IMR-90 (cell line): ENCODE data around the gene RPH3AL. TPM values are rescaled to one million over a fixed set of nuclear protein-coding genes. Genes with fewer than 3 reads are reported as not detected.

Experiments used
- ATAC-seq: fragments of 200-7000 bp; cut with Tn5 transposase; 2 replicates; pipeline ENCODE4 v1.9.1; 2020; ENCODE audit warnings: low read depth, mild to moderate bottlenecking, moderate library complexity
- BruUV-seq: library from RNA; stranded (reverse); fragments of 400-500 nt; replicated peaks from 2 replicates; lab custom pipeline; 2021; lab: Mats Ljungman, UMichigan
- CTCF ChIA-PET: fragments of 300-600 bp; formaldehyde crosslinking; extraction: SDS; loops from one replicate; lab custom pipeline; 2021; ENCODE audit warnings: antibody characterized with exemption; lab: Yijun Ruan, JAX
- POLR2A ChIA-PET: fragments of 300-600 bp; sonication (Branson Sonifier 250); formaldehyde crosslinking; loops from one replicate; lab custom pipeline; 2022; ENCODE audit warnings: antibody characterized with exemption; ENCODE audit not compliant: unreplicated experiment; lab: Charles Lee
- DNase-seq: peaks from one replicate; pipeline ENCODE4 v3.0.0; 2013
- H2AFZ ChIP-seq: replicated peaks from 2 replicates; pipeline ENCODE3; 2013; ENCODE audit warnings: low read length, mild to moderate bottlenecking; ENCODE audit not compliant: poor library complexity
- H2AK5ac ChIP-seq: 2 replicates; pipeline ENCODE4 v1.6.1; 2013; ENCODE audit warnings: low read depth, low read length, inconsistent platforms
- H2AK9ac ChIP-seq: replicated peaks from 2 replicates; pipeline ENCODE3; 2013; ENCODE audit warnings: mild to moderate bottlenecking, low read depth, low read length, moderate library complexity; ENCODE audit not compliant: poor library complexity
- H2BK120ac ChIP-seq: 2 replicates; pipeline ENCODE4 v1.6.1; 2013; ENCODE audit warnings: low read depth, low read length, inconsistent platforms
- H2BK15ac ChIP-seq: 3 replicates; pipeline ENCODE4 v1.6.1; 2013; ENCODE audit warnings: low read depth, low read length, inconsistent platforms
- H2BK20ac ChIP-seq: 2 replicates; pipeline ENCODE4 v1.6.1; 2013; ENCODE audit warnings: low read depth, mild to moderate bottlenecking, inconsistent platforms, low read length, moderate library complexity
- H2BK5ac ChIP-seq: 2 replicates; pipeline ENCODE4 v1.6.1; 2013; ENCODE audit warnings: mild to moderate bottlenecking, low read depth, low read length, inconsistent platforms; ENCODE audit not compliant: poor library complexity, severe bottlenecking
- H3K14ac ChIP-seq: replicated peaks from 2 replicates; pipeline ENCODE4 v1.6.1; 2013; ENCODE audit warnings: low read depth, low read length, inconsistent platforms
- H3K18ac ChIP-seq: 2 replicates; pipeline ENCODE4 v1.6.1; 2013; ENCODE audit warnings: low read depth, low read length, control low read depth
- H3K23ac ChIP-seq: 2 replicates; pipeline ENCODE4 v1.6.1; 2013; ENCODE audit warnings: low read depth, low read length, inconsistent platforms
- H3K27ac ChIP-seq: 2 replicates; pipeline ENCODE4 v1.5.1; 2013; ENCODE audit warnings: mild to moderate bottlenecking, control low read depth, low read length; ENCODE audit not compliant: insufficient read depth
- H3K27me3 ChIP-seq: 2 replicates; pipeline ENCODE4 v1.6.1; 2013; ENCODE audit warnings: low read length; ENCODE audit not compliant: control insufficient read depth, insufficient read depth
- H3K36me3 ChIP-seq: 2 replicates; pipeline ENCODE4 v1.6.1; 2013; ENCODE audit warnings: low read length, mixed read lengths; ENCODE audit not compliant: control insufficient read depth, insufficient read depth
- H3K4ac ChIP-seq: 2 replicates; pipeline ENCODE4 v1.6.1; 2013; ENCODE audit warnings: low read depth, low read length, inconsistent platforms
- H3K4me1 ChIP-seq: 2 replicates; pipeline ENCODE4 v1.6.1; 2013; ENCODE audit warnings: low read length, mixed read lengths; ENCODE audit not compliant: control insufficient read depth, insufficient read depth
- H3K4me2 ChIP-seq: 2 replicates; pipeline ENCODE4 v1.6.1; 2013; ENCODE audit warnings: low read depth, mild to moderate bottlenecking, control low read depth, low read length, moderate library complexity
- H3K4me3 ChIP-seq: 2 replicates; pipeline ENCODE4 v1.5.1; 2013; ENCODE audit warnings: low read depth, mild to moderate bottlenecking, control low read depth, low read length, moderate library complexity; ENCODE audit not compliant: insufficient read depth
- H3K56ac ChIP-seq: 2 replicates; pipeline ENCODE4 v1.6.1; 2013; ENCODE audit warnings: low read length, inconsistent platforms; ENCODE audit not compliant: insufficient read depth; ENCODE audit errors: extremely low read depth
- H3K79me1 ChIP-seq, 2 experiments: 2 replicates each; pipeline ENCODE4 v1.6.1; 2013; ENCODE audit warnings: low read length in 2 of 2, inconsistent platforms in 1 of 2, low read depth in 1 of 2
- H3K9ac ChIP-seq: 2 replicates; pipeline ENCODE4 v1.6.1; 2013; ENCODE audit warnings: low read depth, low read length, control low read depth
- H3K9me1 ChIP-seq: 2 replicates; pipeline ENCODE4 v1.6.1; 2013; ENCODE audit warnings: low read length, inconsistent platforms; ENCODE audit not compliant: insufficient read depth
- H3K9me3 ChIP-seq: 2 replicates; pipeline ENCODE4 v1.6.1; 2013; ENCODE audit warnings: low read length; ENCODE audit not compliant: control insufficient read depth, insufficient read depth
- H4K20me1 ChIP-seq: 2 replicates; pipeline ENCODE4 v1.6.1; 2013; ENCODE audit warnings: low read length, inconsistent platforms; ENCODE audit not compliant: insufficient read depth
- H4K5ac ChIP-seq: 2 replicates; pipeline ENCODE4 v1.6.1; 2013; ENCODE audit warnings: mild to moderate bottlenecking, low read depth, low read length, control low read depth
- H4K8ac ChIP-seq, 2 experiments: 2 replicates each; pipeline ENCODE4 v1.6.1; 2013; ENCODE audit warnings: low read depth in 2 of 2, low read length in 2 of 2, control low read depth in 1 of 2, inconsistent platforms in 1 of 2
- H4K91ac ChIP-seq: 2 replicates; pipeline ENCODE4 v1.6.1; 2013; ENCODE audit warnings: low read depth, low read length, inconsistent platforms; ENCODE audit not compliant: insufficient read depth
- FOS ChIP-seq: fragments of 150-350 bp; IDR thresholded peaks from 2 replicates; pipeline ENCODE4 v1.6.1; 2016; ENCODE audit warnings: low read depth, low read length
- NFE2L2 ChIP-seq: fragments of 150-350 bp; IDR thresholded peaks from 2 replicates; pipeline ENCODE4 v1.6.1; 2016; ENCODE audit warnings: low read depth, mild to moderate bottlenecking, low read length
- WGBS, 2 experiments: methylation state at CpG; one replicate each; pipeline versions ENCODE4 v1.1.5 to v1.1.7; 2013; ENCODE audit warnings: missing lambda C conversion rate in 2 of 2; ENCODE audit not compliant: insufficient read length in 1 of 2; ENCODE audit errors: extremely low coverage in 2 of 2; 5-methylcytosine and 5-hydroxymethylcytosine counted together
- dilution Hi-C: fragments of 300-500 bp; cut with HindIII; formaldehyde crosslinking; loops from one replicate; pipeline ENCODE4 v1.14.3; 2018; ENCODE audit warnings: low sequenced_read_pairs; ENCODE audit not compliant: unreplicated experiment
- in situ Hi-C: fragments of 300-500 bp; cut with MboI; formaldehyde crosslinking; loops from 3 replicates; pipeline ENCODE4 v1.14.3; 2019; ENCODE audit warnings: low sequenced_read_pairs, inconsistent platforms, mixed read lengths
- intact Hi-C: fragments of 100-400 bp; cut with micrococcal nuclease; formaldehyde crosslinking; loops from 2 replicates; pipeline ENCODE4 v1.10.0; 2022
- polyA plus RNA-seq, 3 experiments: library from polyadenylated mRNA; depleted of rRNA; stranded (reverse); fragments of >200 nt; gene quantifications; 2 replicates each; pipeline ENCODE4 v1.2.3, GENCODE V29; 2012; ENCODE audit warnings: low replicate concordance in 1 of 3
- total RNA-seq: library from RNA; depleted of rRNA; stranded (reverse); fragments of >200 nt; gene quantifications from 2 replicates; pipeline ENCODE4 v1.2.3, GENCODE V29; 2012

RPH3AL gene
- total and polyA plus RNA-seq, 2 of the 4 experiments (the other 2 are of a cell fraction) = 1.8 to 2.5 TPM

DNA sequence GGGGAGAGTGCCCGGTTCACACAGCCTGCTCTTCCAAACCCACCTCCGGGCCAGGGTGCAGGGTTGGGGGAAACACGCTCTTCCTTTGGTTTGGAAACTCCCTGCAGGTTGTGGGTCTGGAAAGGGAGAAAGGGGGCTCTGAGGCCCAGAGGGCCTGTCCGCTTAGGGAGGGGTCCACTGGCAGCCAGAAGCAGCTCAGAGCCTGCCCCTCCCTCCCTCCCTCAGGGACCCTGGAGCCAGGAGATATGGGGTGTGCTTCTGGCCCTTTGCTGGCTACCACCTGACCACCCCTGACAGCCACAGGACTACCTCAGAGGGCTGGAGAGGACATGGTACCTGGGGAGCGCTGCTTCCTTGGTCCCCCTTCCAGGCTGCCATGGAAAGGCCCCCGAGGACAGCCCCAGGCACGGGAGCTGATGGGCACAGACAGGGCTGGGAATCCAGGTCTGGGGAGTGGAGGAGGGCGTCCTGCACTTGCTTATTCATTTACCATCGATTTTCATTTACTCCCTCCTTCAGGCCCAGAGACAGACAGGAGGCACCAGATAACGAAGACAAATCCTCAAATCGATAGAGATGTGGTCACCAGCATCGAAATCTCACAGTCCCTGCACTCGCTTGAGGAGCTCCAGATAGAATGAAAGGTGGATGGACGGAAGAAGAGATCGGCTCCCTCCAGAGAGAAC is 122.8 kb downstream of the RPH3AL start:
- Histone ChIP-seq H3K36me3 (no peaks in the 10 kb centered on the region), H3K27me3 (peaks cover 10% of the 10 kb centered on the region; the same call in 1 of the 2 replicates), H2BK120ac (no peak overlapping the region), H3K4ac (no peak overlapping the region), H2AK5ac (no peak overlapping the region), H4K5ac (no peak overlapping the region), H3K9me1 (no peaks in the 10 kb centered on the region), H3K4me2 (no peak overlapping the region), H4K20me1 (no peaks in the 10 kb centered on the region), H3K14ac (no peak overlapping the region), H3K4me1 (no peaks in the 10 kb centered on the region; the same call in 1 of the 2 replicates), H2BK20ac (no peak overlapping the region), H3K9me3 (no peaks in the 10 kb centered on the region), H4K91ac (no peak overlapping the region), H3K27ac (no peak overlapping the region), H3K18ac (no peak overlapping the region), H3K4me3 (no peak overlapping the region), H3K9ac (no peak overlapping the region), H2AK9ac (no peak overlapping the region), H4K8ac (no peak overlapping the region), H2BK5ac (no peak overlapping the region), H2AFZ (no peak overlapping the region), H3K79me1 (no peaks in the 10 kb centered on the region), H3K56ac (no peak overlapping the region), H2BK15ac (no peak overlapping the region), H3K23ac (no peak overlapping the region)
- CTCF ChIA-PET = no interaction called here
- in situ Hi-C loops (no loop called here), dilution Hi-C loops (no loop called here), intact Hi-C loops (no loop called here)
- TF ChIP-seq NFE2L2 = no peak
- TF ChIP-seq FOS = no peak
- BruUV-seq = no TSS peak
- no peak for DNase-seq
- no peak for ATAC-seq
- POLR2A ChIA-PET = no interaction called here
- 70% methylated on average over 3 of the region's 15 CpGs; no CpG with 5 or more reads in 1 of the 2 experiments for WGBS, 2 experiments
